Endodermal cell (in vitro differentiated cells): ENCODE measurements around the gene MFSD1. TPM values are rescaled to one million over a fixed set of nuclear protein-coding genes. Genes with fewer than 3 reads are reported as not detected.

Source experiments
- DNase-seq: peaks from one replicate; pipeline ENCODE4 v3.0.0-alpha.2; 2017
- H3K27ac ChIP-seq: 2 replicates; pipeline ENCODE4 v1.5.1; 2013; ENCODE audit warnings: mild to moderate bottlenecking, low read depth, low read length, moderate library complexity
- H3K27me3 ChIP-seq: 2 replicates; pipeline ENCODE4 v1.6.1; 2013; ENCODE audit warnings: mild to moderate bottlenecking, low read length, moderate library complexity; ENCODE audit not compliant: insufficient read depth, control insufficient read depth, poor library complexity, severe bottlenecking
- H3K36me3 ChIP-seq: 2 replicates; pipeline ENCODE4 v1.7.0; 2013; ENCODE audit warnings: mild to moderate bottlenecking, low read length, moderate library complexity; ENCODE audit not compliant: control insufficient read depth, insufficient read depth
- H3K4me1 ChIP-seq: one replicate; pipeline ENCODE4 v1.7.0; 2013; ENCODE audit warnings: low read length; ENCODE audit not compliant: control insufficient read depth, insufficient read depth
- H3K4me3 ChIP-seq: 2 replicates; pipeline ENCODE4 v1.5.1; 2013; ENCODE audit warnings: mild to moderate bottlenecking, low read length, moderate library complexity
- H3K9ac ChIP-seq: 2 replicates; pipeline ENCODE4 v1.6.1; 2013; ENCODE audit warnings: mild to moderate bottlenecking, low read length, moderate library complexity; ENCODE audit not compliant: poor library complexity, severe bottlenecking; ENCODE audit errors: extremely low read depth
- H3K9me3 ChIP-seq: 2 replicates; pipeline ENCODE4 v1.6.1; 2013; ENCODE audit warnings: mild to moderate bottlenecking, low read length, moderate library complexity; ENCODE audit not compliant: control insufficient read depth
- H3K27ac Mint-ChIP-seq: 2 replicates; pipeline ENCODE4 v1.8.0; 2020; ENCODE audit warnings: mixed read lengths
- H3K27me3 Mint-ChIP-seq: 2 replicates; pipeline ENCODE4 v1.8.0; 2021; ENCODE audit warnings: mild to moderate bottlenecking, mixed read lengths; ENCODE audit not compliant: insufficient read depth
- H3K36me3 Mint-ChIP-seq: 2 replicates; pipeline ENCODE4 v1.8.0; 2020; ENCODE audit warnings: low read depth, mixed read lengths
- H3K4me1 Mint-ChIP-seq: 2 replicates; pipeline ENCODE4 v1.8.0; 2020; ENCODE audit warnings: mixed read lengths
- H3K4me3 Mint-ChIP-seq: 2 replicates; pipeline ENCODE4 v1.8.0; 2020; ENCODE audit warnings: mild to moderate bottlenecking, moderate library complexity, mixed read lengths
- H3K9me3 Mint-ChIP-seq: 2 replicates; pipeline ENCODE4 v1.8.0; 2020; ENCODE audit warnings: mild to moderate bottlenecking, mixed read lengths
- WGBS, 2 experiments: methylation state at CpG; one replicate each; pipeline versions ENCODE4 v1.1.5 to v1.1.7; 2013; ENCODE audit warnings: missing lambda C conversion rate in 2 of 2, mixed read lengths in 1 of 2; ENCODE audit not compliant: insufficient coverage in 1 of 2, insufficient read length in 1 of 2; 5-methylcytosine and 5-hydroxymethylcytosine counted together
- total RNA-seq, 2 donors: library from RNA; stranded (reverse); fragmentation: NEBNext Ultra II Directional in 1 of 2; extraction: Animal tissue kit (Norgen Biotek cat#: 25700) in 1 of 2; gene quantifications; 2 replicates in 1 of 2; 3 replicates in 1 of 2; pipeline ENCODE4 v1.2.1, GENCODE V29; 2021
- TF ChIP-seq, protein P1 (sequence below): fragments of 200-600 bp; sonication (generic); conservative IDR thresholded peaks from 2 replicates; pipeline ENCODE4 v1.5.0; 2021; ENCODE audit warnings: antibody characterized with exemption, mild to moderate bottlenecking

The MFSD1 gene
- total RNA-seq, 2 donors from 2014 or later = 11.7 to 13.4 TPM

DNA sequence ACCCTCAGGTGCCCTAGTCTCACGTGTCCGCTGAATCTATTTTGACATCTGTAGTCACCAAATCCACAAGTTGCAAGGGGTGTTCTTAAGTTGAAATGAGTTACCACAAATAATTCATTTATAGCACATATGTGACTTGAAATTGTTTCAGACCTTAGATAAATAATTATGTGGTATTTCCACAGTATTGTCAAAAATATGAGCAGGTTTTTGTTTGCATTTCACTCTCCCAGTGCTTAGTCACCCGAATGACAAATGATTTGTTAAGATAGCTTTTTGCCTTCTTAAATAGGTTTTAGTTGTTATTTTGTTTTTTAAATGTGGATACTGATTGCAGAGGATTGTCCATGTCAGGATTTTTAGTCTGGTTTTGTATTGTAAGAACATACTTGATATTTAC lies 2.6 kb downstream of the MFSD1 start:
- no peak overlapping the region for H3K27ac Mint-ChIP-seq
- no peak for DNase-seq
- no peaks in the 10 kb centered on the region for H3K4me1 ChIP-seq
- no peak overlapping the region for H3K27ac ChIP-seq
- H3K36me3 Mint-ChIP-seq = no peaks in the 10 kb centered on the region
- peaks cover 10% of the 10 kb centered on the region for H3K4me1 Mint-ChIP-seq
- no peak overlapping the region for H3K4me3 Mint-ChIP-seq
- no peaks in the 10 kb centered on the region for H3K9me3 Mint-ChIP-seq
- H3K27me3 ChIP-seq = peaks cover 19% of the 10 kb centered on the region
- H3K9ac ChIP-seq = no peak overlapping the region
- peaks cover 3% of the 10 kb centered on the region for H3K36me3 ChIP-seq
- H3K27me3 Mint-ChIP-seq = peaks cover 21% of the 10 kb centered on the region
- no peak overlapping the region for H3K4me3 ChIP-seq
- TF ChIP-seq, protein P1, sequence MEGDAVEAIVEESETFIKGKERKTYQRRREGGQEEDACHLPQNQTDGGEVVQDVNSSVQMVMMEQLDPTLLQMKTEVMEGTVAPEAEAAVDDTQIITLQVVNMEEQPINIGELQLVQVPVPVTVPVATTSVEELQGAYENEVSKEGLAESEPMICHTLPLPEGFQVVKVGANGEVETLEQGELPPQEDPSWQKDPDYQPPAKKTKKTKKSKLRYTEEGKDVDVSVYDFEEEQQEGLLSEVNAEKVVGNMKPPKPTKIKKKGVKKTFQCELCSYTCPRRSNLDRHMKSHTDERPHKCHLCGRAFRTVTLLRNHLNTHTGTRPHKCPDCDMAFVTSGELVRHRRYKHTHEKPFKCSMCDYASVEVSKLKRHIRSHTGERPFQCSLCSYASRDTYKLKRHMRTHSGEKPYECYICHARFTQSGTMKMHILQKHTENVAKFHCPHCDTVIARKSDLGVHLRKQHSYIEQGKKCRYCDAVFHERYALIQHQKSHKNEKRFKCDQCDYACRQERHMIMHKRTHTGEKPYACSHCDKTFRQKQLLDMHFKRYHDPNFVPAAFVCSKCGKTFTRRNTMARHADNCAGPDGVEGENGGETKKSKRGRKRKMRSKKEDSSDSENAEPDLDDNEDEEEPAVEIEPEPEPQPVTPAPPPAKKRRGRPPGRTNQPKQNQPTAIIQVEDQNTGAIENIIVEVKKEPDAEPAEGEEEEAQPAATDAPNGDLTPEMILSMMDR = no peak
- WGBS, 2 experiments = 77 to 83% methylated on average over 1 to 3 of the region's 3 CpGs
- no peaks in the 10 kb centered on the region for H3K9me3 ChIP-seq

DNA sequence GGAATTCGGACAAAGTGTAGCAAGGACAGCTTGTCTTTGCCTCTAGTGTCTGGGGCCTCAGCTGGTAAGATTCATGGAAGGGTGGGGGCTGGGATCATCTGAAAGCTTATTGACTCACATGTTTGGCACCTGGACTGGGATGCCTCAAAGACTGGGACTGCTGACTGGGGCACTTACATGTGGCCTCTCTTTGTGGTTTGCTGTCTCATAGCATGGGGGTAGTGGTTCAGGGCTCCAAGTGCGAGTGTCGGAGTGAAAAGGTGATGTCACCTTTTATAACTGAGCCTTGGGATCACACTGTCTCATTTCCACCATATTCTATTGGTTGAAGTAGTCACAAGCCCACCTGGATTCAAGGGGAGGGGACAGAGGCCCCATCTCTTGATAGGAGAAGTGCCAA lies 6.8 kb downstream of the MFSD1 start:
- Histone ChIP-seq H3K36me3 (peaks cover 12% of the 10 kb centered on the region), H3K9ac (no peak overlapping the region), H3K27ac (no peak overlapping the region), H3K9me3 (no peaks in the 10 kb centered on the region), H3K4me1 (no peaks in the 10 kb centered on the region), H3K27me3 (no peaks in the 10 kb centered on the region), H3K4me3 (no peak overlapping the region)
- Mint-ChIP-seq H3K4me1 (no peaks in the 10 kb centered on the region), H3K9me3 (no peaks in the 10 kb centered on the region), H3K27me3 (no peaks in the 10 kb centered on the region), H3K4me3 (no peak overlapping the region), H3K36me3 (peaks cover under 1% of the 10 kb centered on the region), H3K27ac (no peak overlapping the region)
- 80 to 87% methylated on average over 3 of the region's 3 CpGs for WGBS, 2 experiments
- no peak for DNase-seq
- TF ChIP-seq, protein P1 = no peak

DNA sequence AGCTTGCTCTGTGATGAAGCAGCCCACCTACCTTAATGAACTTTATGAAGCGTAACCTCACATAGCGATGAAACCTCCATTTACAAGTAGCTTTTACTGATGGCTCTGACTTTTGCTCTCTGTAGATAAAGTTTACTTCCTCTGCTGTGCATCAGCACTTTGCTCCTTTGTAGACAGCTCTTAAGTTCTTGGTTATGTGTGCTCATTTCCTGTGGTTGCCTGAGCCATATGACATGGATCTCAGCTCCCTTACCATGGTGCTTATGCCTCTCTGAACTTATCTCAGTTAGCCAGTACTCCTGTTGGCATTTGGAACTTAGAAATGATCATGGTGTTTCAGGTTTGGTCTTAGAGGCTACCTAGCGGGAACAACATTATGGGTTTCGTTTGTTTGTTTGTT lies 7.8 kb downstream of the MFSD1 start:
- Histone ChIP-seq H3K27me3 (no peaks in the 10 kb centered on the region), H3K27ac (no peak overlapping the region), H3K36me3 (peaks cover 14% of the 10 kb centered on the region), H3K9ac (no peak overlapping the region), H3K9me3 (no peaks in the 10 kb centered on the region), H3K4me1 (no peaks in the 10 kb centered on the region), H3K4me3 (no peak overlapping the region)
- 95 to 97% methylated on average over 4 of the region's 4 CpGs for WGBS, 2 experiments
- no peaks in the 10 kb centered on the region for H3K4me1 Mint-ChIP-seq
- H3K9me3 Mint-ChIP-seq = no peaks in the 10 kb centered on the region
- H3K4me3 Mint-ChIP-seq = no peak overlapping the region
- DNase-seq = no peak
- H3K36me3 Mint-ChIP-seq = peaks cover 3% of the 10 kb centered on the region
- no peaks in the 10 kb centered on the region for H3K27me3 Mint-ChIP-seq
- no peak overlapping the region for H3K27ac Mint-ChIP-seq
- TF ChIP-seq, protein P1 = no peak
